IMR-90 (cell line): Measurements from ENCODE around the gene SYT5. TPM values are rescaled to one million over a fixed set of nuclear protein-coding genes. Genes with fewer than 3 reads are reported as not detected.

Experiments
- ATAC-seq: fragments of 200-7000 bp; cut with Tn5 transposase; 2 replicates; pipeline ENCODE4 v1.9.1; 2020; ENCODE audit warnings: low read depth, mild to moderate bottlenecking, moderate library complexity
- BruUV-seq: library from RNA; stranded (reverse); fragments of 400-500 nt; replicated peaks from 2 replicates; lab custom pipeline; 2021; lab: Mats Ljungman, UMichigan
- CTCF ChIA-PET: fragments of 300-600 bp; formaldehyde crosslinking; extraction: SDS; loops from one replicate; lab custom pipeline; 2021; ENCODE audit warnings: antibody characterized with exemption; lab: Yijun Ruan, JAX
- POLR2A ChIA-PET: fragments of 300-600 bp; sonication (Branson Sonifier 250); formaldehyde crosslinking; loops from one replicate; lab custom pipeline; 2022; ENCODE audit warnings: antibody characterized with exemption; ENCODE audit not compliant: unreplicated experiment; lab: Charles Lee
- DNase-seq: peaks from one replicate; pipeline ENCODE4 v3.0.0; 2013
- H2AFZ ChIP-seq: replicated peaks from 2 replicates; pipeline ENCODE3; 2013; ENCODE audit warnings: low read length, mild to moderate bottlenecking; ENCODE audit not compliant: poor library complexity
- H2AK5ac ChIP-seq: 2 replicates; pipeline ENCODE4 v1.6.1; 2013; ENCODE audit warnings: low read depth, low read length, inconsistent platforms
- H2AK9ac ChIP-seq: replicated peaks from 2 replicates; pipeline ENCODE3; 2013; ENCODE audit warnings: mild to moderate bottlenecking, low read depth, low read length, moderate library complexity; ENCODE audit not compliant: poor library complexity
- H2BK120ac ChIP-seq: 2 replicates; pipeline ENCODE4 v1.6.1; 2013; ENCODE audit warnings: low read depth, low read length, inconsistent platforms
- H2BK15ac ChIP-seq: 3 replicates; pipeline ENCODE4 v1.6.1; 2013; ENCODE audit warnings: low read depth, low read length, inconsistent platforms
- H2BK20ac ChIP-seq: 2 replicates; pipeline ENCODE4 v1.6.1; 2013; ENCODE audit warnings: low read depth, mild to moderate bottlenecking, inconsistent platforms, low read length, moderate library complexity
- H2BK5ac ChIP-seq: 2 replicates; pipeline ENCODE4 v1.6.1; 2013; ENCODE audit warnings: mild to moderate bottlenecking, low read depth, low read length, inconsistent platforms; ENCODE audit not compliant: poor library complexity, severe bottlenecking
- H3K14ac ChIP-seq: replicated peaks from 2 replicates; pipeline ENCODE4 v1.6.1; 2013; ENCODE audit warnings: low read depth, low read length, inconsistent platforms
- H3K18ac ChIP-seq: 2 replicates; pipeline ENCODE4 v1.6.1; 2013; ENCODE audit warnings: low read depth, low read length, control low read depth
- H3K23ac ChIP-seq: 2 replicates; pipeline ENCODE4 v1.6.1; 2013; ENCODE audit warnings: low read depth, low read length, inconsistent platforms
- H3K27ac ChIP-seq: 2 replicates; pipeline ENCODE4 v1.5.1; 2013; ENCODE audit warnings: mild to moderate bottlenecking, control low read depth, low read length; ENCODE audit not compliant: insufficient read depth
- H3K27me3 ChIP-seq: 2 replicates; pipeline ENCODE4 v1.6.1; 2013; ENCODE audit warnings: low read length; ENCODE audit not compliant: control insufficient read depth, insufficient read depth
- H3K36me3 ChIP-seq: 2 replicates; pipeline ENCODE4 v1.6.1; 2013; ENCODE audit warnings: low read length, mixed read lengths; ENCODE audit not compliant: control insufficient read depth, insufficient read depth
- H3K4ac ChIP-seq: 2 replicates; pipeline ENCODE4 v1.6.1; 2013; ENCODE audit warnings: low read depth, low read length, inconsistent platforms
- H3K4me1 ChIP-seq: 2 replicates; pipeline ENCODE4 v1.6.1; 2013; ENCODE audit warnings: low read length, mixed read lengths; ENCODE audit not compliant: control insufficient read depth, insufficient read depth
- H3K4me2 ChIP-seq: 2 replicates; pipeline ENCODE4 v1.6.1; 2013; ENCODE audit warnings: low read depth, mild to moderate bottlenecking, control low read depth, low read length, moderate library complexity
- H3K4me3 ChIP-seq: 2 replicates; pipeline ENCODE4 v1.5.1; 2013; ENCODE audit warnings: low read depth, mild to moderate bottlenecking, control low read depth, low read length, moderate library complexity; ENCODE audit not compliant: insufficient read depth
- H3K56ac ChIP-seq: 2 replicates; pipeline ENCODE4 v1.6.1; 2013; ENCODE audit warnings: low read length, inconsistent platforms; ENCODE audit not compliant: insufficient read depth; ENCODE audit errors: extremely low read depth
- H3K79me1 ChIP-seq, 2 experiments: 2 replicates each; pipeline ENCODE4 v1.6.1; 2013; ENCODE audit warnings: low read length in 2 of 2, inconsistent platforms in 1 of 2, low read depth in 1 of 2
- H3K9ac ChIP-seq: 2 replicates; pipeline ENCODE4 v1.6.1; 2013; ENCODE audit warnings: low read depth, low read length, control low read depth
- H3K9me1 ChIP-seq: 2 replicates; pipeline ENCODE4 v1.6.1; 2013; ENCODE audit warnings: low read length, inconsistent platforms; ENCODE audit not compliant: insufficient read depth
- H3K9me3 ChIP-seq: 2 replicates; pipeline ENCODE4 v1.6.1; 2013; ENCODE audit warnings: low read length; ENCODE audit not compliant: control insufficient read depth, insufficient read depth
- H4K20me1 ChIP-seq: 2 replicates; pipeline ENCODE4 v1.6.1; 2013; ENCODE audit warnings: low read length, inconsistent platforms; ENCODE audit not compliant: insufficient read depth
- H4K5ac ChIP-seq: 2 replicates; pipeline ENCODE4 v1.6.1; 2013; ENCODE audit warnings: mild to moderate bottlenecking, low read depth, low read length, control low read depth
- H4K8ac ChIP-seq, 2 experiments: 2 replicates each; pipeline ENCODE4 v1.6.1; 2013; ENCODE audit warnings: low read depth in 2 of 2, low read length in 2 of 2, control low read depth in 1 of 2, inconsistent platforms in 1 of 2
- H4K91ac ChIP-seq: 2 replicates; pipeline ENCODE4 v1.6.1; 2013; ENCODE audit warnings: low read depth, low read length, inconsistent platforms; ENCODE audit not compliant: insufficient read depth
- BHLHE40 ChIP-seq: fragments of 150-350 bp; IDR thresholded peaks from 2 replicates; pipeline ENCODE4 v1.6.1; 2016; ENCODE audit warnings: mild to moderate bottlenecking, low read depth, low read length
- ELK1 ChIP-seq: fragments of 150-350 bp; IDR thresholded peaks from 2 replicates; pipeline ENCODE4 v1.6.1; 2016; ENCODE audit warnings: low read depth, mild to moderate bottlenecking, low read length, moderate library complexity, borderline replicate concordance
- MAFK ChIP-seq: IDR thresholded peaks from 2 replicates; pipeline ENCODE4 v1.6.1; 2012; ENCODE audit warnings: low read depth, low read length, improper control_type of control experiment
- MAZ ChIP-seq: IDR thresholded peaks from 2 replicates; pipeline ENCODE4 v1.6.1; 2012; ENCODE audit warnings: low read depth, mild to moderate bottlenecking, low read length, improper control_type of control experiment, moderate library complexity, borderline replicate concordance
- NFE2L2 ChIP-seq: fragments of 150-350 bp; IDR thresholded peaks from 2 replicates; pipeline ENCODE4 v1.6.1; 2016; ENCODE audit warnings: low read depth, mild to moderate bottlenecking, low read length
- RAD21 ChIP-seq: IDR thresholded peaks from 2 replicates; pipeline ENCODE4 v1.6.1; 2012; ENCODE audit warnings: low read length, improper control_type of control experiment
- RFX5 ChIP-seq: IDR thresholded peaks from 2 replicates; pipeline ENCODE4 v1.8.0; 2012; ENCODE audit warnings: low read depth, mild to moderate bottlenecking, low read length, moderate library complexity
- SMC3 ChIP-seq: fragments of 150-350 bp; IDR thresholded peaks from 2 replicates; pipeline ENCODE4 v1.6.1; 2016; ENCODE audit warnings: low read depth, mild to moderate bottlenecking, antibody characterized with exemption, low read length, moderate library complexity
- USF2 ChIP-seq: fragments of 150-350 bp; IDR thresholded peaks from 2 replicates; pipeline ENCODE4 v1.6.1; 2017; ENCODE audit warnings: mild to moderate bottlenecking, antibody characterized with exemption, low read length, low read depth
- WGBS, 2 experiments: methylation state at CpG; one replicate each; pipeline versions ENCODE4 v1.1.5 to v1.1.7; 2013; ENCODE audit warnings: missing lambda C conversion rate in 2 of 2; ENCODE audit not compliant: insufficient read length in 1 of 2; ENCODE audit errors: extremely low coverage in 2 of 2; 5-methylcytosine and 5-hydroxymethylcytosine counted together
- dilution Hi-C: fragments of 300-500 bp; cut with HindIII; formaldehyde crosslinking; loops from one replicate; pipeline ENCODE4 v1.14.3; 2018; ENCODE audit warnings: low sequenced_read_pairs; ENCODE audit not compliant: unreplicated experiment
- in situ Hi-C: fragments of 300-500 bp; cut with MboI; formaldehyde crosslinking; loops from 3 replicates; pipeline ENCODE4 v1.14.3; 2019; ENCODE audit warnings: low sequenced_read_pairs, inconsistent platforms, mixed read lengths
- intact Hi-C: fragments of 100-400 bp; cut with micrococcal nuclease; formaldehyde crosslinking; loops from 2 replicates; pipeline ENCODE4 v1.10.0; 2022
- polyA plus RNA-seq, 3 experiments: library from polyadenylated mRNA; depleted of rRNA; stranded (reverse); fragments of >200 nt; gene quantifications; 2 replicates each; pipeline ENCODE4 v1.2.3, GENCODE V29; 2012; ENCODE audit warnings: low replicate concordance in 1 of 3
- total RNA-seq: library from RNA; depleted of rRNA; stranded (reverse); fragments of >200 nt; gene quantifications from 2 replicates; pipeline ENCODE4 v1.2.3, GENCODE V29; 2012
- TF ChIP-seq, protein P1 (sequence below): conservative IDR thresholded peaks from 2 replicates; pipeline ENCODE4 v1.5.1; 2012; ENCODE audit warnings: mild to moderate bottlenecking, low read depth, low read length, improper control_type of control experiment

SYT5 gene
- total and polyA plus RNA-seq, 2 of the 4 experiments (the other 2 are of a cell fraction) = under 0.01 to 0.15 TPM

GRCh38 chr19:55141696-55142095 lies 38.4 kb downstream of the SYT5 start:
- 13% methylated on average over 14 of the region's 21 CpGs; no CpG with 5 or more reads in 1 of the 2 experiments for WGBS, 2 experiments
- in situ Hi-C loops = no loop called here

More at GRCh38 chr19:55141696-55142095, 38.4 kb downstream of the SYT5 start:
- Histone ChIP-seq H4K8ac (no peak overlapping the region), H3K9me3 (no peaks in the 10 kb centered on the region), H3K9me1 (no peaks in the 10 kb centered on the region), H3K9ac (no peak overlapping the region), H4K20me1 (no peaks in the 10 kb centered on the region), H3K27ac (no peak overlapping the region), H4K91ac (no peak overlapping the region), H3K36me3 (no peaks in the 10 kb centered on the region), H3K79me1 (no peaks in the 10 kb centered on the region), H3K4me1 (no peaks in the 10 kb centered on the region; the same call in 1 of the 2 replicates), H3K18ac (no peak overlapping the region), H3K4ac (no peak overlapping the region), H2BK20ac (no peak overlapping the region), H3K4me2 (no peak overlapping the region), H3K14ac (no peak overlapping the region), H2BK5ac (no peak overlapping the region), H3K56ac (no peak overlapping the region), H2AK9ac (no peak overlapping the region), H3K4me3 (no peak overlapping the region), H4K5ac (no peak overlapping the region), H2AFZ (peak overlapping the region; percentile 13), H2BK120ac (no peak overlapping the region), H3K23ac (no peak overlapping the region), H2AK5ac (no peak overlapping the region), H2BK15ac (no peak overlapping the region), H3K27me3 (peaks cover 32% of the 10 kb centered on the region)
- no TSS peak for BruUV-seq
- POLR2A ChIA-PET = no interaction called here
- intact Hi-C loops = loop anchor here (1.0 to 10.0 kb wide), 4 partner anchors 153 to 363 kb away; no protein-coding TSS in a partner anchor
- ATAC-seq (no peak), DNase-seq (no peak)
- CTCF ChIA-PET = interaction anchor here (0.6 to 1.6 kb wide), 6 partner anchors 242 to 610 kb away, joined by 3 to 8 read pairs (median 4); no protein-coding TSS in a partner anchor
- TF ChIP-seq BHLHE40 = no peak
- no peak for TF ChIP-seq NFE2L2
- TF ChIP-seq MAZ = no peak
- TF ChIP-seq RFX5 = no peak
- TF ChIP-seq RAD21 = no peak
- TF ChIP-seq MAFK = no peak
- TF ChIP-seq ELK1 = no peak
- TF ChIP-seq SMC3 = no peak
- TF ChIP-seq, protein P1, sequence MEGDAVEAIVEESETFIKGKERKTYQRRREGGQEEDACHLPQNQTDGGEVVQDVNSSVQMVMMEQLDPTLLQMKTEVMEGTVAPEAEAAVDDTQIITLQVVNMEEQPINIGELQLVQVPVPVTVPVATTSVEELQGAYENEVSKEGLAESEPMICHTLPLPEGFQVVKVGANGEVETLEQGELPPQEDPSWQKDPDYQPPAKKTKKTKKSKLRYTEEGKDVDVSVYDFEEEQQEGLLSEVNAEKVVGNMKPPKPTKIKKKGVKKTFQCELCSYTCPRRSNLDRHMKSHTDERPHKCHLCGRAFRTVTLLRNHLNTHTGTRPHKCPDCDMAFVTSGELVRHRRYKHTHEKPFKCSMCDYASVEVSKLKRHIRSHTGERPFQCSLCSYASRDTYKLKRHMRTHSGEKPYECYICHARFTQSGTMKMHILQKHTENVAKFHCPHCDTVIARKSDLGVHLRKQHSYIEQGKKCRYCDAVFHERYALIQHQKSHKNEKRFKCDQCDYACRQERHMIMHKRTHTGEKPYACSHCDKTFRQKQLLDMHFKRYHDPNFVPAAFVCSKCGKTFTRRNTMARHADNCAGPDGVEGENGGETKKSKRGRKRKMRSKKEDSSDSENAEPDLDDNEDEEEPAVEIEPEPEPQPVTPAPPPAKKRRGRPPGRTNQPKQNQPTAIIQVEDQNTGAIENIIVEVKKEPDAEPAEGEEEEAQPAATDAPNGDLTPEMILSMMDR = no peak
- TF ChIP-seq USF2 = no peak
- dilution Hi-C loops = no loop called here
